OCI-LY1 (cell line): ENCODE results near the gene KIFAP3.
A peak's percentile ranks its signal among the peaks of the same experiment; 100 is the strongest.

Experiments
- EZH2 ChIP-seq: fragments of 200-600 bp; sonication (generic), shearing (Covaris generic); IDR thresholded peaks from 2 replicates; pipeline ENCODE4 v1.8.0; 2017; ENCODE audit warnings: borderline replicate concordance, mixed run types, mild to moderate bottlenecking, antibody characterized with exemption, low read length, moderate library complexity, mixed read lengths
- TF ChIP-seq, protein P1 (sequence below): fragments of 200-600 bp; sonication (generic), shearing (Covaris generic); IDR thresholded peaks from 2 replicates; pipeline ENCODE4 v1.5.1; 2017; ENCODE audit warnings: mild to moderate bottlenecking, antibody characterized with exemption, low read length, moderate library complexity, mixed read lengths

- TF ChIP-seq, protein P1, sequence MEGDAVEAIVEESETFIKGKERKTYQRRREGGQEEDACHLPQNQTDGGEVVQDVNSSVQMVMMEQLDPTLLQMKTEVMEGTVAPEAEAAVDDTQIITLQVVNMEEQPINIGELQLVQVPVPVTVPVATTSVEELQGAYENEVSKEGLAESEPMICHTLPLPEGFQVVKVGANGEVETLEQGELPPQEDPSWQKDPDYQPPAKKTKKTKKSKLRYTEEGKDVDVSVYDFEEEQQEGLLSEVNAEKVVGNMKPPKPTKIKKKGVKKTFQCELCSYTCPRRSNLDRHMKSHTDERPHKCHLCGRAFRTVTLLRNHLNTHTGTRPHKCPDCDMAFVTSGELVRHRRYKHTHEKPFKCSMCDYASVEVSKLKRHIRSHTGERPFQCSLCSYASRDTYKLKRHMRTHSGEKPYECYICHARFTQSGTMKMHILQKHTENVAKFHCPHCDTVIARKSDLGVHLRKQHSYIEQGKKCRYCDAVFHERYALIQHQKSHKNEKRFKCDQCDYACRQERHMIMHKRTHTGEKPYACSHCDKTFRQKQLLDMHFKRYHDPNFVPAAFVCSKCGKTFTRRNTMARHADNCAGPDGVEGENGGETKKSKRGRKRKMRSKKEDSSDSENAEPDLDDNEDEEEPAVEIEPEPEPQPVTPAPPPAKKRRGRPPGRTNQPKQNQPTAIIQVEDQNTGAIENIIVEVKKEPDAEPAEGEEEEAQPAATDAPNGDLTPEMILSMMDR = peak; percentile 88
- no peak for TF ChIP-seq EZH2
These were observed 145.9 kb downstream of the KIFAP3 start for GRCh38 chr1:169928438-169929209.
